ENCODE measurements around the gene COL21A1.
"Not testable (repeated sequence)": the region's sequence is repeated elsewhere in the genome, so short reads cannot be mapped to it uniquely, and the experiment has no call there.

The COL21A1 gene

DNA sequence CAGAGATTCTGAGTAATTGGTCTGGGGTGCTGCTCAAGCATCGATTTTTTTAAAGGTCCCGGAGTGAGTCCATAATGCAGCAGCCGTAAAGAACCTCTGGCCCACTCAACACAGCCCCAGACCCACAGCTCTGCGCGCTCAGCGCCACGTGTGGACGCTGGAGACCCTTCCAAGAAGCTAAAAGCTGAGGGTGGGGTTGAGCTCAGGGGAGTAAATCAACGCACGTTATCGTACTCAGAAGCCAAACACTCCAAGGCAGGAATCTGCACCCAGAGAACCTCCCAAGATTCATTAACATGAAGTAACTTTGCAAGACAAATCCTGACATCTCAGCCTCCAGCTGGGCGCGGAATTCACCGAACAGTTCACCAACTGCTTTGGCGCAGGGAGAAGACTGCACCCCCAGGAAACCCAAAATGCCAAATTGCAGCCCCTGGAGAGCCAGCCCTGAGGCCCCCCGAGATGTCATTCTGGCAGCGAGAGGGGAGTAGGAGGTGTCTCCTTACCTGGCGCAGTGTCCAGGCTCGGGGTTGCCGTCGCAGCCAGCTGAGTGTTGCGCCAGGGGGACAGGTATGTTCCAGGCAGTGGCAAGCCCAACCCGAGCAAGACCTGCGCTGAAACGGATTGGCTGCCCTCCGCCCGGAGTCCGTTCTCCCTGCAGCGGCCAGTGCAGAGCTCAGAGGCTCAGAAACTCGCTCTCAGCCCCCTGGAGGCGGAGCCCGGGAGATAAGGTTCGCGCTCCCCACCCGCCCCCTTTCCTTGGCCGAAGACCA, at the start of gene COL21A1:
Gene COL21A1, minus strand, starts transcription at position 700 of the 773 bp plus-strand sequence. CDS start 64,962 bp downstream, outside the sequence.
- DNase-seq: peak; percentile 21

DNA sequence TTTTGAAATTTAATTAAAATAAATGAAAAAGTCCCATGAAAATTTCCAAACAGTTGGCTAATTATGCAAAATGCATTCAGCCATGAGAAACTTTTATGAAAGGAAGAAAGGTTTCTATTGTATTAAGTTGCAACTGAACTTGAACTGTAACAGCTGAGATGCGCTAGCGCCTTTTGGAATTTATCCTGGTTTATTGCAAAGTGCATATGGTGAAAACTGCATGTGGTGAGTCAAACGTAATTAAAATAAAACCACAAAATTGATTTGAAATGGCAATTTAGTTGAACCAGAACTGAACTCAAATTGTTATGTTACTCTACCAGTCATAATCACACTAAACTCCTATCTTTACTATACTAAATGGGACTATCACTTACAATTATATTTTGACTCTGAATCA, 46.4 kb upstream of the COL21A1 start:
- DNase-seq: no peak

GRCh38 chr6:56292505-56293181, 45.3 kb upstream of the COL21A1 start:
- DNase-seq: peak; percentile 74

- no peak for DNase-seq
Observed at GRCh38 chr6:56291302-56291917, 44.0 kb upstream of the COL21A1 start.

GRCh38 chr6:56289721-56290120, 42.3 kb upstream of the COL21A1 start:
- DNase-seq: no peak

DNA sequence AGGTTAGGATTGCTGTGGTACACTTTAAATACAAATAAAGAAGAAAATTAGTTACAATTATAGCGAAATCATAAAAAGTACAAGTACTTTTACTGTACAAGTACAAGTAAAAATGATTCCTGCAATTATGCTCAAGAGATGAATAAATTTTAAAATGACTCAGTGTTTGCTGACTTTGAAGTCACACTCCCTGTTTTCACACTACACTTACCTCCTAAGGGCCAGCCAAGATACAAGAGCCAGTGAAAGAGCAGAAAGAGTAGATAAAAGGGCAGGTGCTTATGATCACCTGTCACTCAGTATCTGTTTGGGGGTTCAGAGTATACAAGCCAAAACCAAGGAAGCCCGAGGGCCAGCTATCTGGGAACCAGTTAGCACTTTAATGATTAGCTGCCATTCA, 41.0 kb upstream of the COL21A1 start:
- DNase-seq: peak; percentile 91

GRCh38 chr6:56282391-56282790, 35.0 kb upstream of the COL21A1 start:
- no peak for DNase-seq

DNA sequence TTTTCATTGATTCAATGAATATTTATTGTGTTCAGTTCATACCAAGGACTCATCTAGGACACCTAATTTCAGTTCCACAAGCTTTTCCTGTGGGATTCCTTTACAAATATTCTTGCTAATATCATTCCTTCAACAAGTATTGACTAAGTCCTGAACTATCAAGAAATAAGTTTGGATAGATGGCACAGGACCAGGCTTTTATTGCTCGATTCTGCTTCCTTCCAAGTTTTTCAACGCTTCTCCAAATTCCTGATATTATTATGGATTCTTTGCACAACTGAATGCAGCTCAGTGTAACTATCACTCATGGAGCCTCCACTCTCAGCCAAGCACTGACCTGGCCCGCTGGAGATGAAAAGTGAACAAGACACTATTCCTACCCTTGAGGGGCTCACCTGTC, 32.7 kb upstream of the COL21A1 start:
- no peak for DNase-seq

DNA sequence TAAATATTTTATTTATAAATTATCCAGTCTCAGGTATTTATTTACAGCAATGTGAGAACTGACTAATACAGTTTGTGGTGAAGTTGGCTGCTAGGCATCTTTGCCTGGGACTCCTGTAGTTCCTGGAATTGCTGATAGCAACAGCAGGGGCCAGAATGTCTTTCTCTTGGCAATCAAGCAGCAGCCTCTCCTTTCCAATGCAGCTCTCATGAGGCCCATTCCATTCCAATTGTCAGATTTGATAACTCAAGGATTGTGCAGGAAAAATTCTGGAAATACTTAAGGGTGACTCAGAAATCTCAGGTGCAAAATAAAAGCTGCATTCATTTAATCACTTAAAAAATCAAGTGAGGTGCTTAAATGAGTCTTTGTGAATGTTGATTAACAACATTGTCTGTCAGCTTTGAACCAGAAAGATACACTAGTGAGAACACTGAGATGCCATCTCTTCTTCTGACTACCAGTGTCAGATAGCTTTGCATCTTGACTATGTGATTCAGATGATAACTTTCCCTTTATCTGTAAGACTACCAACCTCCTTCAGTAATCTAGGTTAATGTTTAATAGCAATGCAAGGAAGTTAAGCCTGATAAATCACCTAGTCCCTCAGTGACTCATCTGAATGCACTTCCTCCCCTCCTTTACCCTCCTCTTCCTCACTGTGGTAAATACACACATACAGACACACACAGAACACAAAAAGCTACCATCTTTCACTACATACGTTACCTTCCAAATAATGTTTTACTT, 32.1 kb upstream of the COL21A1 start:
- DNase-seq: no peak

DNA sequence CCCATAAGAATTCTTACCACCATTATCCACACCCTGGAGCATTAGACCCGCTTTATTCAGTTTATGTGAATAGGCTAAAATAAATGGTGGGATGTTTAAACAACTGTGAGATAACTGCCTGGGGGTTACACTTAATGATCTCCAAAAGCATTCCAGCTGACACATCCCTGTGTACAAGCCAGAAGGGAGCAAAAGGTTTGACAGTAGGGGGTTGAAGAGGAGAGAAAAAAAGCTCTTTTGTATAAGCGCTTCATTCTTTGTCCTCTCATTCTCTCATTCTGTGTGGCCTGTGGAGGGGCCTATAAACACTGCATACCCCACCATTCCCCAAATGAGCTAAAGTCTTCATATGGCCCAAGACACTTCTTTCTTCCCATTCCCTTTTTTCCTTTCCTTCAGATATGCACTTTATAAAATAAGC, 30.8 kb upstream of the COL21A1 start:
- DNase-seq: no peak

- DNase-seq: no peak
Observed at GRCh38 chr6:56270812-56271441, 23.5 kb upstream of the COL21A1 start.

- no peak for DNase-seq
Observed at GRCh38 chr6:56268266-56268665, 20.9 kb upstream of the COL21A1 start.

DNA sequence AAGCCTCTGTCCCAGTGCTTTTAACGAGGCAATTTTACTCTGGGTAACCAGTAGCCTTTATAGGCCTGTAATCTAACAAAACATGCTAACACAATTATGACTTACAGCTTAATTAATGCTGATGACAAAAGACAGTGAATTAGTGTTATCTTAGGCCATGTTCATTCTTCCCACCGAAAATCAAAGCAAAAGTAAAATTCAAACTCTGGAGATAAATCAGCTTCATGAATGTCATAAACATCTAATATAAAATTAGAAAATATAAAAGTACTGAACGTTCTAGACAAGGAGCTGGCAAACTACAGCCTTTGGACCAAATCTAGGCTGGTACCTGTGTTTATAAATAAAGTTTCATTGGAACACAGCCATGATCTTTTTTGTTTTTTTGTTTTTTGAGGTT, 18.6 kb upstream of the COL21A1 start:
- DNase-seq: no peak

- DNase-seq: no peak
Observed at GRCh38 chr6:56263596-56264315, 16.4 kb upstream of the COL21A1 start.

GRCh38 chr6:56260593-56260992, 13.2 kb upstream of the COL21A1 start:
- not testable (repeated sequence) for DNase-seq

GRCh38 chr6:56259234-56260077, 12.1 kb upstream of the COL21A1 start:
- DNase-seq: peak; percentile 87

DNA sequence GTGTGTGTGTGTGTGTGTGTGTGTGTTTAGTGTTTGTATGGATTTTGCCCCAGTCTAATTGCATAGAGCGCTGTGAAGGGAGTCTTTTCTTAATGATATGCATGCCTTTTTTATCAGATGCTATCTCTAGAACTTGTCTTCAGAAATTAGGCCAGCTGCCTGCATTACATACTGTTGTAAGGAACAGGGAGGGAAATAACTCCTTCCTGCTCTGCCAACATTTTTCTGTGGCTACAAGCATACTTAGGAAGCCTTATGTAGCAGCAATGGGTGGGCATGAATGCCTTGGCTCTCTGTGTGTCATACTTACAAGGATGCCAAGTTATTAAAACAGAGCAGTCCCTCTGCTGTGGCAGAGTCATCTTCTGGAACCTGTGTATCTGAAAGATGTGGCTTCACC, 8.0 kb upstream of the COL21A1 start:
- DNase-seq: no peak

- DNase-seq: no peak
Observed at GRCh38 chr6:56250266-56250665, 2.9 kb upstream of the COL21A1 start.

GRCh38 chr6:56247654-56248122, 308 bp upstream of the COL21A1 start:
- no peak for DNase-seq

DNA sequence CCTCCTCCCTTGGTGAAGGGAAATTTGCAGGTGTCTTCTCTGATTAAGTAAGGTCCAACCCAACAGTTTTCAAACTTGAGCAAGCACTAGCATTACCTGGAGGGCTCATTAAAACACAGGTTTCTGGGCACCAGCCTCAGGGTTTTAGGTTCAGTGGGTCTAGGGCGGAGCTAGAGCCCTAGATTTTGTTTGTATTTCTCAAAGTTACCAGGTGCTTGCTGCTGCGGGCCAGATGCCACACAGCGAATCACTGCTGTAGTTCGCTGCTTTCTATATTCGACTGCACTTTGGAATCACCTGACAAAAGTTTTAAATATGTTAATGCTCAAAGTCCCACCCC, 869 bp downstream of the COL21A1 start:
- DNase-seq: peak; percentile 54

DNA sequence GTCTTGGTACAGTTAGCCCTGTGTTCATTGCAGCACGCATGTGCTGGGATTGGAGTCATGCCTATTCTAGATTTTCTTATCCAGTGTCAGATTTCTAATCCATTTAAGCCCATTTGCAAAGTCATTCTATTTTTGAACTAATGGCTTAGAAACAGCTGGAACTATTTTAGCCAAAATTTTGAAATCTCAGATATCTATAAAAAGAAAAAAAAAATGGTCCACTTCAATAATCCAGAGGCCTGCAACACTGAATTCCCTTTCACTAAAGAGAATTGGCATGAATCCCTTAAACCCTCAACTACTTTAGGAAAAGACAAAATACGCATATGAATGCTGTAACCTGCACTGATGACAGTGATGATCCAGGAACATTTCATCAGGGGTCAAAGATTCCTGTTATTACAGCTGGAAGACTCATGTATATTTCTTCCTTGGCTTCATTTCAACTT, 1.5 kb downstream of the COL21A1 start:
- no peak for DNase-seq
